ENCODE results near the gene ZNF195. TPM values are rescaled to one million over a fixed set of nuclear protein-coding genes. Genes with fewer than 3 reads are reported as not detected.
"Not testable (repeated sequence)": the region's sequence is repeated elsewhere in the genome, so short reads cannot be mapped to it uniquely, and the experiment has no call there.

ZNF195 gene
- total RNA-seq, 1 experiment from 2014 or later = 10.2 TPM

DNA sequence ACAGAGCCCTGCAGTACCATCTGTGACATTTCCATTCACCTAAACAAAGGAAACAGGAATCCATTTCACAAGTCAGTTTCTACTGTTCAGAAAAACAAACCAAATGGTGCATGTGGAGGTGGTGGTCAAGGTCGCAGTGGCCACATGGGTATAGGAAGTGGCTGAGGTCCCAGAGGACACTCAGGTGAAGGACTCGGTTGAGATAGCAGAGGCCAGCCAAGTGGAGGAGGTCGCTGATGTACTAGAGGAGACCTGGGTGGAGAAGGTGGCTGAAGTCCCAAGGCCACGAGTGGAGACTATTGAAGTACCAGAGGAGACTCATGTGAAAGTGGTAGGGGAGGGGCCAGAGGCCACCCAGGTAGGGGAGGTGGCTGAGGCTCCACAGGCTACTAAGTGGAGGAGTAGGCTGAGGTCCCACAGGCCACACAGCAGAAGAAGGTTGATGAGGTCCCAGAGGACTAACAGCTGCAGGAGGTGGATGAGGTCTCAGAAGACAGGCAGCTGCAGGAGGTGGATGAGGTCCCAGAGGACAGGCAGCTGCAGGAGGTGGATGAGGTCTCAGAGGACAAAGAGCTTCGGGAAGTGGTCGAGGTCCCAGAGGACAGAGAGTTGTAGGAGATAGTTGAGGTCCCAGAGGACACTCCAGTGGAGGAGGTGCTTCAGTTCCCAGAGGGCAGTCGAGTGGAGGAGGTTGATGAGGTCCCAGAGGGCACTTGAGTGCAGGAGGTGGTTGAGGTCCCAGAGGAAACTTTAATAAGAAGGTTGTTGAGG is 40.2 kb downstream of the ZNF195 start:
- Histone ChIP-seq H3K27me3 (no peaks in the 10 kb centered on the region), H3K36me3 (no peaks in the 10 kb centered on the region), H3K4me3 (no peak overlapping the region), H3K9me3 (no peaks in the 10 kb centered on the region)
- no peak for DNase-seq

DNA sequence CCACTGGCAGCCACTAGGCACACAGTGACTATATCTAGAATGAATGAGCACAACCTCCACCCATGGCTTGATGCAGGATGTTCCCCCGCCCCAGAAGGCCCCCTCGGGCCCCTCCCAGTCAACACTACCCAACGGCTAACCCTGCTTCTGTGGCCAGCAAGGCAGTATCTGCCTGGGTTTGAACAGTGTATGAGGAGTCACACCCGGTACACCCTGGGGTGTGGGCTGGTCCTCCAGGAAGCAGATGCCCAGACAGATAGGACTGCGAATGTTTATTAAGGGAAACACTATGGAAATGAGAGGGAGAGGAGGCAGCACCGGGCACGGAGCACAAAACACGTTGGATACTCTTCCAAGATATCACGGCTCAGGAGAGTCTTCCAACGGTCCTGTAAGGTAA is 42.5 kb downstream of the ZNF195 start:
- DNase-seq, H3K4me3 ChIP-seq, H3K27me3 ChIP-seq, H3K36me3 ChIP-seq, H3K9me3 ChIP-seq: not testable (repeated sequence)

- DNase-seq, H3K9me3 ChIP-seq, H3K27me3 ChIP-seq, H3K4me3 ChIP-seq, H3K36me3 ChIP-seq: not testable (repeated sequence)
Observed at GRCh38 chr11:3333157-3333556, 45.8 kb downstream of the ZNF195 start.

- not testable (repeated sequence) for H3K9me3 ChIP-seq, H3K4me3 ChIP-seq, H3K27me3 ChIP-seq, DNase-seq, H3K36me3 ChIP-seq
Observed at GRCh38 chr11:3331078-3331477, 47.9 kb downstream of the ZNF195 start.

GRCh38 chr11:3330064-3330463 is 48.9 kb downstream of the ZNF195 start:
- not testable (repeated sequence) for H3K36me3 ChIP-seq, H3K27me3 ChIP-seq, H3K9me3 ChIP-seq, DNase-seq, H3K4me3 ChIP-seq

DNA sequence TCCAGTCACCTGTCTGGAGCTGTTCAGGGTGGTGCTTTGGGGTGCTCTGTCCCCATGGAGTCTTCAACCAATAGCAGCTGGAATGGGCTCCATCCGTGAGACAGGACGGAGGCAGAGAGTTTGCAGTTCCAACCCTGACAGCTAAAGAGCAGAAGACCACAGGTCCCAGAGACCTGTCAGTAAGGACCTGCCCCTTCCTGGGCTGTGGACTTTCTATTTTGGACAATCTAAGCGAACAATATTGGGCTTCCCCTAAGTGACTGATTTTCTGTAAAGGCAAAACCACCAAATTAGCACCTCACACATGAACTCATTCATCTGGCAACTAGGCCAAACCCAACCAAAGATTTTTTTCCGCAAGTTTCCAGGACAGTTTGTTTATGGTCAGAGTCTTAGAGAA is 50.4 kb downstream of the ZNF195 start:
- not testable (repeated sequence) for DNase-seq, H3K27me3 ChIP-seq, H3K36me3 ChIP-seq, H3K9me3 ChIP-seq, H3K4me3 ChIP-seq

- not testable (repeated sequence) for DNase-seq, H3K27me3 ChIP-seq, H3K9me3 ChIP-seq, H3K36me3 ChIP-seq, H3K4me3 ChIP-seq
Observed at GRCh38 chr11:3326450-3326849, 52.5 kb downstream of the ZNF195 start.

GRCh38 chr11:3324724-3325123 is 54.2 kb downstream of the ZNF195 start:
- not testable (repeated sequence) for H3K4me3 ChIP-seq, H3K27me3 ChIP-seq, DNase-seq, H3K9me3 ChIP-seq, H3K36me3 ChIP-seq

Other genes starting within 250 kb of the ZNF195 start
- 9.9 and 11.0 TPM in 2 replicates for gene OSBPL5, start 213.8 kb downstream of the ZNF195 start, total RNA-seq (2014; rRNA removed; shearing (Covaris generic); ENCODE audit: low replicate concordance)
- not detected in 2 replicates for gene MRGPRG, start 160.3 kb downstream of the ZNF195 start, total RNA-seq (2014; rRNA removed; shearing (Covaris generic); ENCODE audit: low replicate concordance)
- gene MRGPRE, start 146.7 kb downstream of the ZNF195 start, total RNA-seq (2014; rRNA removed; shearing (Covaris generic); ENCODE audit: low replicate concordance) = not detected in 2 replicates